CD14-positive monocyte (primary cell): ENCODE results near the gene TBC1D10A. TPM values are rescaled to one million over a fixed set of nuclear protein-coding genes. Genes with fewer than 3 reads are reported as not detected.
A peak's percentile ranks its signal among the peaks of the same experiment; 100 is the strongest.

Source experiments
- DNase-seq, 3 donors: peaks; one replicate each; pipeline ENCODE4 v3.0.0-alpha.2; 2011 to 2022
- H2AFZ ChIP-seq: 2 replicates; pipeline ENCODE4 v1.6.0; 2012; ENCODE audit warnings: mild to moderate bottlenecking, low read depth, low read length, inconsistent platforms; ENCODE audit not compliant: insufficient read depth, poor library complexity, severe bottlenecking
- H3K27ac ChIP-seq, 2 donors: 1 replicate in 1 of 2; 2 replicates in 1 of 2; pipeline ENCODE4 v1.5.1; 2012 to 2013; ENCODE audit warnings: low read length in 2 of 2, control low read depth in 1 of 2, inconsistent platforms in 1 of 2, low read depth in 1 of 2, mild to moderate bottlenecking in 1 of 2
- H3K27me3 ChIP-seq, 2 donors: one replicate each; pipeline versions ENCODE4 v1.6.0 to v1.6.1; 2011 to 2013; ENCODE audit warnings: low read length in 2 of 2; ENCODE audit not compliant: control insufficient read depth in 2 of 2, insufficient read depth in 2 of 2
- H3K36me3 ChIP-seq, 2 donors: replicated peaks in 1 of 2; 1 replicate in 1 of 2; 2 replicates in 1 of 2; pipeline versions ENCODE4 v1.5.1 to v1.6.1; 2012 to 2013; ENCODE audit warnings: low read length in 2 of 2, control low read depth in 1 of 2, inconsistent platforms in 1 of 2, mild to moderate bottlenecking in 1 of 2; ENCODE audit not compliant: insufficient read depth in 2 of 2, control insufficient read depth in 1 of 2
- H3K4me1 ChIP-seq, 2 donors: 1 replicate in 1 of 2; 2 replicates in 1 of 2; pipeline versions ENCODE4 v1.5.1 to v1.6.1; 2012 to 2013; ENCODE audit warnings: low read length in 2 of 2, control low read depth in 1 of 2, inconsistent platforms in 1 of 2, mild to moderate bottlenecking in 1 of 2, moderate library complexity in 1 of 2; ENCODE audit not compliant: insufficient read depth in 2 of 2, control insufficient read depth in 1 of 2
- H3K4me2 ChIP-seq: replicated peaks from 2 replicates; pipeline ENCODE3; 2012; ENCODE audit warnings: low read length, moderate library complexity, mild to moderate bottlenecking; ENCODE audit not compliant: poor library complexity, severe bottlenecking; ENCODE audit errors: extremely low read depth
- H3K4me3 ChIP-seq, 3 experiments: fragments of 200-600 bp in 1 of 3; sonication (generic) in 1 of 3; replicated peaks in 1 of 3; 1 replicate in 2 of 3; 2 replicates in 1 of 3; pipeline ENCODE4 v1.5.1; 2011 to 2013; ENCODE audit warnings: low read length in 3 of 3, mild to moderate bottlenecking in 3 of 3, control low read depth in 2 of 3, low read depth in 2 of 3, inconsistent platforms in 1 of 3, moderate library complexity in 1 of 3
- H3K79me2 ChIP-seq: 2 replicates; pipeline ENCODE4 v1.6.0; 2012; ENCODE audit warnings: mild to moderate bottlenecking, control low read depth, inconsistent platforms, low read length, moderate library complexity; ENCODE audit not compliant: insufficient read depth
- H3K9ac ChIP-seq: 2 replicates; pipeline ENCODE4 v1.6.0; 2017; ENCODE audit warnings: low read length, mild to moderate bottlenecking; ENCODE audit not compliant: insufficient read depth, poor library complexity, severe bottlenecking
- H3K9me3 ChIP-seq, 2 donors: replicated peaks in 1 of 2; 1 replicate in 1 of 2; 2 replicates in 1 of 2; pipeline versions ENCODE4 v1.5.1 to v1.6.1; 2012 to 2013; ENCODE audit warnings: low read length in 2 of 2, control low read depth in 1 of 2; ENCODE audit not compliant: control insufficient read depth in 1 of 2, insufficient read depth in 1 of 2
- H4K20me1 ChIP-seq: 2 replicates; pipeline ENCODE4 v1.6.0; 2012; ENCODE audit warnings: mild to moderate bottlenecking, low read length, control low read depth, moderate library complexity; ENCODE audit not compliant: insufficient read depth
- H3K27ac Mint-ChIP-seq, 7 donors: one replicate each; pipeline ENCODE4 v1.8.0; 2020; ENCODE audit warnings: mild to moderate bottlenecking in 7 of 7, mixed read lengths in 7 of 7, moderate library complexity in 6 of 7, inconsistent platforms in 2 of 7
- H3K27me3 Mint-ChIP-seq, 3 donors: one replicate each; pipeline ENCODE4 v1.8.0; 2021 to 2022; ENCODE audit warnings: low read depth in 3 of 3, mild to moderate bottlenecking in 3 of 3, mixed read lengths in 3 of 3, moderate library complexity in 3 of 3, inconsistent platforms in 1 of 3
- H3K36me3 Mint-ChIP-seq, 2 donors: one replicate each; pipeline ENCODE4 v1.8.0; 2020; ENCODE audit warnings: mixed read lengths in 2 of 2, inconsistent platforms in 1 of 2, mild to moderate bottlenecking in 1 of 2
- H3K4me1 Mint-ChIP-seq: one replicate; pipeline ENCODE4 v1.8.0; 2020; ENCODE audit warnings: mild to moderate bottlenecking, mixed read lengths
- H3K4me3 Mint-ChIP-seq, 2 donors: one replicate each; pipeline ENCODE4 v1.8.0; 2020; ENCODE audit warnings: mild to moderate bottlenecking in 2 of 2, mixed read lengths in 2 of 2, moderate library complexity in 1 of 2
- H3K9me3 Mint-ChIP-seq, 7 donors: one replicate each; pipeline ENCODE4 v1.8.0; 2020 to 2022; ENCODE audit warnings: mixed read lengths in 7 of 7, mild to moderate bottlenecking in 6 of 7, moderate library complexity in 6 of 7, inconsistent platforms in 2 of 7
- CTCF ChIP-seq: fragments of 200-600 bp; IDR thresholded peaks from one replicate; pipeline ENCODE4 v1.8.0; 2022; ENCODE audit warnings: antibody characterized with exemption, mild to moderate bottlenecking
- WGBS: methylation state at CpG from one replicate; pipeline ENCODE4 v1.1.5; 2013; ENCODE audit warnings: missing lambda C conversion rate; ENCODE audit not compliant: insufficient coverage; 5-methylcytosine and 5-hydroxymethylcytosine counted together
- intact Hi-C, 2 donors: fragments of 100-400 bp; cut with micrococcal nuclease; formaldehyde crosslinking; loops; one replicate each; pipeline versions ENCODE4 v1.15.0 to v1.15.1; 2023
- polyA plus RNA-seq, 3 donors: library from polyadenylated mRNA; depleted of rRNA in 1 of 3; unstranded in 2 of 3; stranded (reverse) in 1 of 3; fragments of 300-500 nt in 2 of 3; fragments of >200 nt in 1 of 3; fragmentation: Illumina TruSeq in 2 of 3; gene quantifications; 1 replicate in 2 of 3; 2 replicates in 1 of 3; pipeline ENCODE4 v1.2.3, GENCODE V29; 2012 to 2021

The TBC1D10A gene
- polyA plus RNA-seq, 3 donors: 13.4 to 38.3 (median 21.8) TPM

- Histone ChIP-seq H3K27me3 (no peaks in the 10 kb centered on the region), H3K36me3 (peaks cover 9 to 20% of the 10 kb centered on the region in 2 donors), H4K20me1 (no peaks in the 10 kb centered on the region), H2AFZ (peak overlapping the region; percentile 50), H3K27ac (no peak overlapping the region), H3K4me2 (peak overlapping the region; percentile 90), H3K9ac (peak overlapping the region; percentile 65), H3K9me3 (no peaks in the 10 kb centered on the region), H3K4me3 (peak overlapping the region in 1 of 3 experiments; percentile 82), H3K4me1 (peaks cover 34 to 59% of the 10 kb centered on the region in 2 donors), H3K79me2 (no peaks in the 10 kb centered on the region)
- H3K9me3 Mint-ChIP-seq: peaks cover 0 to 4% (median 0%) of the 10 kb centered on the region in 7 donors
- peaks cover 19 to 21% of the 10 kb centered on the region in 2 donors for H3K36me3 Mint-ChIP-seq
- peak; percentile 71 for TF ChIP-seq CTCF
- peak overlapping the region; percentile 83 to 86 for H3K4me3 Mint-ChIP-seq
- peaks cover 47% of the 10 kb centered on the region for H3K4me1 Mint-ChIP-seq
- intact Hi-C loops: loop anchor here (1.0 to 10.0 kb wide), 8 partner anchors 12 to 183 kb away; partner anchors contain the start of genes RNF215 (in 1 of the 2) and TBC1D10A (in 1 of the 2)
- DNase-seq: peak; percentile 78 to 90 (median 89)
- H3K27me3 Mint-ChIP-seq: peaks cover 0 to 4% (median 2%) of the 10 kb centered on the region in 3 donors
- WGBS: 0% methylated on average over 4 of the region's 5 CpGs
- peak overlapping the region; percentile 42 to 89 (median 58) for H3K27ac Mint-ChIP-seq
Observed at GRCh38 chr22:30287648-30288418, 38.9 kb downstream of the TBC1D10A start.

- Histone ChIP-seq H3K4me3 (no peak overlapping the region), H3K79me2 (no peaks in the 10 kb centered on the region), H3K27me3 (no peaks in the 10 kb centered on the region), H3K9me3 (no peaks in the 10 kb centered on the region), H3K4me2 (no peak overlapping the region), H3K27ac (no peak overlapping the region), H3K4me1 (peaks cover 42 to 67% of the 10 kb centered on the region in 2 donors), H3K36me3 (peaks cover under 1 to 11% of the 10 kb centered on the region in 2 donors), H2AFZ (no peak overlapping the region), H4K20me1 (no peaks in the 10 kb centered on the region), H3K9ac (no peak overlapping the region)
- H3K36me3 Mint-ChIP-seq: peaks cover 13% of the 10 kb centered on the region in 2 donors
- H3K9me3 Mint-ChIP-seq: peaks cover 0 to 4% (median 0%) of the 10 kb centered on the region in 7 donors
- peak; percentile 97 for TF ChIP-seq CTCF
- H3K27ac Mint-ChIP-seq: peak overlapping the region in 6 of 7 donors; percentile 37 to 89 (median 72)
- peak; percentile 79 to 87 (median 86) for DNase-seq
- no peak overlapping the region for H3K4me3 Mint-ChIP-seq
- intact Hi-C loops: loop anchor here (1.0 to 10.0 kb wide), 8 partner anchors 11 to 182 kb away; partner anchors contain the start of genes RNF215 (in 1 of the 2) and TBC1D10A (in 1 of the 2)
- H3K4me1 Mint-ChIP-seq: peaks cover 54% of the 10 kb centered on the region
- 51% methylated on average over 31 of the region's 31 CpGs for WGBS
- H3K27me3 Mint-ChIP-seq: peaks cover 0 to 4% (median 2%) of the 10 kb centered on the region in 3 donors
Observed at GRCh38 chr22:30286813-30287647, 39.7 kb downstream of the TBC1D10A start.
